Raji (cell line): ENCODE data around the gene SRGAP3.

ENCODE experiments used
- POLR2A ChIP-seq: IDR thresholded peaks from 2 replicates; pipeline ENCODE4 v1.6.1; 2011; ENCODE audit warnings: low read depth, low read length, control low read depth; ENCODE audit not compliant: insufficient read depth

SRGAP3 gene

GRCh38 chr3:9068051-9068450 is 181.4 kb downstream of the SRGAP3 start:
- TF ChIP-seq POLR2A, result no peak

- no peak for TF ChIP-seq POLR2A
Observed at GRCh38 chr3:9067352-9067975, 182.0 kb downstream of the SRGAP3 start.

- no peak for TF ChIP-seq POLR2A
Observed at GRCh38 chr3:9066775-9067174, 182.7 kb downstream of the SRGAP3 start.

- TF ChIP-seq POLR2A, result no peak
Observed at GRCh38 chr3:9066141-9066540, 183.3 kb downstream of the SRGAP3 start.

- no peak for TF ChIP-seq POLR2A
Observed at GRCh38 chr3:9064850-9065249, 184.6 kb downstream of the SRGAP3 start.

GRCh38 chr3:9064251-9064650 is 185.2 kb downstream of the SRGAP3 start:
- no peak for TF ChIP-seq POLR2A

GRCh38 chr3:9062570-9062969 is 186.9 kb downstream of the SRGAP3 start:
- no peak for TF ChIP-seq POLR2A

- TF ChIP-seq POLR2A, result no peak
Observed at GRCh38 chr3:9061634-9062033, 187.8 kb downstream of the SRGAP3 start.

GRCh38 chr3:9059489-9060400 is 189.7 kb downstream of the SRGAP3 start:
- TF ChIP-seq POLR2A, result no peak

GRCh38 chr3:9056581-9056980 is 192.9 kb downstream of the SRGAP3 start:
- no peak for TF ChIP-seq POLR2A

GRCh38 chr3:9047452-9048346 is 201.7 kb downstream of the SRGAP3 start:
- no peak for TF ChIP-seq POLR2A

- no peak for TF ChIP-seq POLR2A
Observed at GRCh38 chr3:9045371-9045770, 204.1 kb downstream of the SRGAP3 start.

GRCh38 chr3:9043063-9043462 is 206.4 kb downstream of the SRGAP3 start:
- no peak for TF ChIP-seq POLR2A

- no peak for TF ChIP-seq POLR2A
Observed at GRCh38 chr3:9041626-9042025, 207.8 kb downstream of the SRGAP3 start.

GRCh38 chr3:9040996-9041395 is 208.4 kb downstream of the SRGAP3 start:
- no peak for TF ChIP-seq POLR2A

GRCh38 chr3:9037144-9037711 is 212.2 kb downstream of the SRGAP3 start:
- no peak for TF ChIP-seq POLR2A
